22Rv1 (cell line): ENCODE results near the gene XG.

Source experiments
- H3K27ac ChIP-seq: fragments of 450-650 bp; 2 replicates; pipeline ENCODE4 v1.5.1; 2017
- ZFX ChIP-seq: fragments of 450-650 bp; IDR thresholded peaks from 2 replicates; pipeline ENCODE4 v1.6.1; 2017; ENCODE audit warnings: antibody characterized with exemption, borderline replicate concordance
- TF ChIP-seq, protein P1 (sequence below): fragments of 450-650 bp; IDR thresholded peaks from 2 replicates; pipeline ENCODE4 v1.5.1; 2017; ENCODE audit warnings: mild to moderate bottlenecking

The XG gene

DNA sequence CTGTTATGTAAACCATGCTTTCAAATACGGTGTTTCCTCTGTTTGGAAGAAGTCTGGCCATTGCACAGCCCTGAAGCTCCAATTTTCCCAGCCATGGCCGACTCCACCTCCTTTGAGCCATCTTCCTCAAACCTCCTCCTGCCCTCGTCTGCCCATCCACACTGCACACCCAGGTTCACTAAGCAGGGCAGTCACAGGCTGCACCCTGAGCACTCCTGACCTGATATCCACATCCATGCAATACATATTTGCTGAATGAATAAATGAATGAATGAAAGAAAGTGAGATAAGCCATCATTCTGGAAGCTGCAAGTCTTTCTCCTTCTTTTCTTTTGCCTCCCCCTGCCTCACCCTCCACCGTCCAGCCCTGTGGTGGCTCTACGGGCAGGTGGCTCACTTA lies 22.2 kb downstream of the XG start:
- H3K27ac ChIP-seq = no peak overlapping the region
- TF ChIP-seq, protein P1, sequence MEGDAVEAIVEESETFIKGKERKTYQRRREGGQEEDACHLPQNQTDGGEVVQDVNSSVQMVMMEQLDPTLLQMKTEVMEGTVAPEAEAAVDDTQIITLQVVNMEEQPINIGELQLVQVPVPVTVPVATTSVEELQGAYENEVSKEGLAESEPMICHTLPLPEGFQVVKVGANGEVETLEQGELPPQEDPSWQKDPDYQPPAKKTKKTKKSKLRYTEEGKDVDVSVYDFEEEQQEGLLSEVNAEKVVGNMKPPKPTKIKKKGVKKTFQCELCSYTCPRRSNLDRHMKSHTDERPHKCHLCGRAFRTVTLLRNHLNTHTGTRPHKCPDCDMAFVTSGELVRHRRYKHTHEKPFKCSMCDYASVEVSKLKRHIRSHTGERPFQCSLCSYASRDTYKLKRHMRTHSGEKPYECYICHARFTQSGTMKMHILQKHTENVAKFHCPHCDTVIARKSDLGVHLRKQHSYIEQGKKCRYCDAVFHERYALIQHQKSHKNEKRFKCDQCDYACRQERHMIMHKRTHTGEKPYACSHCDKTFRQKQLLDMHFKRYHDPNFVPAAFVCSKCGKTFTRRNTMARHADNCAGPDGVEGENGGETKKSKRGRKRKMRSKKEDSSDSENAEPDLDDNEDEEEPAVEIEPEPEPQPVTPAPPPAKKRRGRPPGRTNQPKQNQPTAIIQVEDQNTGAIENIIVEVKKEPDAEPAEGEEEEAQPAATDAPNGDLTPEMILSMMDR = no peak
- no peak for TF ChIP-seq ZFX

DNA sequence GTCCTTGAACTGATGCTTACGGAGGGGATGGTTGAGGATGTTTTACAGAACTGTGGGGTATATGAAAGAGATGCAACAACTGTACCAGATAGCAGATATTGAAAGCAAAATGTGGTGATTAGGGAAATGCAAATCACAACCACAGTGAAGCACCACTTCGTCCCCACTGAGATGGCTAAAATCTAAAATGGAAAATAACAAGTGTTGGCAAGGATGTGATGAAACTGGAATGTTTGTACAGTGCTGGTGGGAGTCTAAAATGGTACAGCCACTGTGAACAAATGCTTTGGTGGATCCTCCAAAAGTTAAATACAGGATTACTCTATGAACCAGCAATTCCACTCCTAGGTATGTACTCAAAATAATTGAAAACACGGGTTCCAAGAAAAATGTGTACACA lies 22.9 kb downstream of the XG start:
- H3K27ac ChIP-seq = no peak overlapping the region
- TF ChIP-seq ZFX = no peak
- TF ChIP-seq, protein P1 = no peak

DNA sequence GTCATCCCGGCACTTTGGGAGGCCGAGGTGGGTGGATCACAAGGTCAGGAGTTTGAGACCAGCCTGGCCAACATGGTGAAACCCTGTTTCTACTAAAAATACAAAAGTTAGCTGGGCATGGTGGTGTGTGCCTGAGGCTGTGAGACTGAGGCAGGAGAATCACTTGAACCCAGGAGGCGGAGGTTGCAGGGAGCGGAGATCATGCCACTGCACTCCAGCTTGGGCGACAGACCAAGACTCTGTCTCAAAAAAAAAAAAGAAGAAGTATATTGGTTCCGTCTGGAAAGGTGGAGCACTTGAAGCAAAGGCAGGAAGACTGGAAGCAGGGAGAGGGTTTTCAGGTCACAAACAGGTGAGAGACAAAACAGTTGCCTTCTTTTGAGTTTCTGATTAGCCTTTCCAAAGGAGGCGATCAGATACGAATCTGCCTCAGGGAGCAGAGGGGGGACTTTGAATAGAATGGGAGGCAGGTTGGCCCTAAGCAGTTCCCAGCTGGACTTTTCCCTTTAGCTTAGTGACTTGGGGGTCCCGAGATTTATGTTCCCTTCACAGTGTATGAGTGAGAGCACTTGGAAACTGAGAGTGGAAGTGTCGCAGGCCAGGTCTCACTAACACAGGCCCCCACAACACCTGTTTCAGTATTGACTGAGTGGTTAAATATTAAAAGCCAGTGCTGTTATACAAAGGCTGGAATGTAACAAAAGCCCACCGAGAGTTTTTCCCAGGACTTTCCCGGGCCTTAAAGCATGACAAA lies 28.8 kb downstream of the XG start:
- peak overlapping the region; percentile 68 for H3K27ac ChIP-seq

DNA sequence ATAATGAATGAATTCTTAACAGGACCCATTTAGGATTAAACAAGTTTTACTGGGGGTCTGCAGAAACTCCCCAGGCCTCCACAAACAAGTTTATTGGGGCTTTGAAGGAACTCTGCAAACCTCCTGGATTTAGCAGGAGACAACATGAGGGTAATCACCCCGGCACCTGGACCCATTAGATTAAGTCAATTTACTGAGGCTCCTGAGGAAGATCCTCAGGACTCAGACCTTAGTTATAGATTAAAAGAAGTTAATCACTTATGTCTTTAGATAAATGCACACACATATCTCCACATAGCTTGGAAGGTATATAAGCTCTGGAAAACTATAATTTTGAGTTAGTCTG lies 29.4 kb downstream of the XG start:
- H3K27ac ChIP-seq = peak overlapping the region; percentile 68

DNA sequence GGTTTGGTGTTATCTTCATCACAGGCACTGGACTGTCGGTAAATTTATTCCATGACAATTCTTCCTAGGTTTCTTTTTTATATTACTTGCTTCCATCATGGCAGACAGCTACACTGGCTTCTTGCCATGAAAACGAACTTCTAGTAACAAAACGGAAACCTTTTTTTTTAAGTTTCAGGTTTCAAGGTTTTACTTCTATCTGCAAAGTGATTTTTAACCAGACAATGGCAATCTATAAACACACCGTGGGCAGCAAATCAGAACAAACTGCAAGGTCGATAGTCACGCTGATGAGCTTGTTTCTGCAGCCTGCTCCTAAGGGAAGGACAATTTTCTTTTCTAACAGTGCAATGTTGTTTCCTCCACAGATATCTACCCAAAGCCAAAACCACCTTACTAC lies 29.9 kb downstream of the XG start:
- no peak overlapping the region for H3K27ac ChIP-seq
- TF ChIP-seq, protein P1 = no peak
- no peak for TF ChIP-seq ZFX

More for the DNA sequence above, 29.4 kb downstream of the XG start:
- TF ChIP-seq, protein P1 = no peak
- no peak for TF ChIP-seq ZFX

DNA sequence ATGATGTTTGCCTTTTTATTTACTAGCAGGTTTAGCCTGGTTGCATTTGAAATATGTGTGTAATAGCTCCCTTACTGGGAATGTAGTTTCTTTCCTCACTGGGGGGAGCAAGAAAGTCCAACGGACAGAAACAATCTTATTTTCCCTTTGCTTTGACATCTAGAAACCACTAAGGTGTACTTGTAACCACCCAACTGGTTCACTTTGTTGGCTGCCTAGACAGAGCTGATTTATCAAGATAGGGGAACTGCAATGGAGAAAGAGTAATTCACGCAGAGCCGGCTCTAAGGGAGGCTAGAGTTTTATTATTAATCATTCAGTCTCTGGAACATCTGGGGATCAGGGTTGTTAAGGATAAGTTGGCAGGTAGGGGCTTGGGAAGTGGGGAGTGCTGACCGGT lies 30.3 kb downstream of the XG start:
- H3K27ac ChIP-seq = no peak overlapping the region
- no peak for TF ChIP-seq ZFX
- TF ChIP-seq, protein P1 = no peak

DNA sequence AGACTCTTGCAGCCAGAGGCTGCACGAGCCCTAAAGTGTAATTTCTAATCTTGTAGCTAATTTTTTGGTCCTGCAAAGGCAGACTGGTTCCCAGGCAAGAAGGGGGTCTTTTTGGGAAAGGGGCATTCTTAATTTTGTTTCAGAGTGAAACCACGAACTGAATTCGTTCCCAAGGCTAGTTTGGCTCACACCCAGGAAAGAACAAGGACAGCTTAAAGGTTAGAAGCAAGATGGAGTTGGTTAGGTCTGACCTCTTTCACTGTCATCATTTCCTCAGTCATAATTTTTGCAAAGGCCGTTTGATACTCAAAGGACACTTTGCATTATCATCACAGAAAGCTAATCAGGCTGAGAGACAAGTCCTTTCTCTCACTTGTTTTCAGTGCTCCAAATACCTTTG lies 30.9 kb downstream of the XG start:
- H3K27ac ChIP-seq = no peak overlapping the region
- TF ChIP-seq, protein P1 = no peak
- no peak for TF ChIP-seq ZFX

DNA sequence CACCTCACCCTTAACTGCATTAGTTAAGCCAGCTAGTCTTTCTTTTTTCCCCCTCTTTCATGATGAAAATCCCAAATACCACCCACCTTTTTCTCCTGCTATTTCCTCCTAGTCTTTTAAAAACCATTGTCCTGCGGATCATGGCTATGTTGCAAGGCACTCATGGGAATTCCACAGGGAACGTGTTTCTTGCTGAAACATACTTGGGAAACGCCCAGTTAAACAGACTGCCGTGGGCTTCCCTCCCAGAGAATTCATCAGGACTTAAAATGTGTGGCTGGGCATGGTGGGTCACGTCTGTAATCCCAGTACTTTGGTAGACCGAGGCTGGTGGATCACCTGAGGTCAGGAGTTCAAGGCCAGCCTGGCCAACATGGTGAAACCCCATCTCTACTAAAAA lies 32.2 kb downstream of the XG start:
- no peak overlapping the region for H3K27ac ChIP-seq
- no peak for TF ChIP-seq ZFX
- TF ChIP-seq, protein P1 = no peak
